SK-N-SH treated with all-trans-retinoic acid at 6 μM for 48 hours (cell line): ENCODE measurements around the gene HRCT1.

Source experiments
- ARNTL ChIP-seq: fragments of 450-650 bp; formaldehyde crosslinking; IDR thresholded peaks from 2 replicates; pipeline ENCODE4 v1.5.0; 2020; ENCODE audit warnings: low read depth, mild to moderate bottlenecking, moderate library complexity, borderline replicate concordance
- CSRNP3 ChIP-seq: fragments of 250-450 bp; sonication (Bioruptor Pico); IDR thresholded peaks from 2 replicates; pipeline ENCODE4 v1.5.1; 2021; ENCODE audit warnings: mild to moderate bottlenecking, moderate library complexity
- ESRRG ChIP-seq: fragments of 250-450 bp; sonication (Bioruptor Pico); IDR thresholded peaks from 2 replicates; pipeline ENCODE4 v1.6.1; 2021; ENCODE audit warnings: mild to moderate bottlenecking
- ISL1 ChIP-seq: fragments of 250-450 bp; sonication (Bioruptor Pico); IDR thresholded peaks from 2 replicates; pipeline ENCODE4 v2.1.2; 2022; ENCODE audit warnings: mild to moderate bottlenecking, moderate library complexity
- OSR1 ChIP-seq: fragments of 250-450 bp; sonication (Bioruptor Pico); IDR thresholded peaks from 2 replicates; pipeline ENCODE4 v1.8.0; 2022; ENCODE audit warnings: moderate library complexity, mild to moderate bottlenecking, inconsistent platforms
- PATZ1 ChIP-seq: fragments of 250-450 bp; sonication (Bioruptor Pico); IDR thresholded peaks from 2 replicates; pipeline ENCODE4 v1.8.0; 2020; ENCODE audit warnings: mild to moderate bottlenecking, moderate library complexity, borderline replicate concordance
- POU6F1 ChIP-seq: fragments of 250-450 bp; sonication (Bioruptor Pico); IDR thresholded peaks from 2 replicates; pipeline ENCODE4 v1.8.0; 2021; ENCODE audit warnings: low read depth, mild to moderate bottlenecking, moderate library complexity, borderline replicate concordance
- RARB ChIP-seq: fragments of 250-450 bp; sonication (Bioruptor Pico); IDR thresholded peaks from 2 replicates; pipeline ENCODE4 v1.8.0; 2021; ENCODE audit warnings: mild to moderate bottlenecking, moderate library complexity
- TOX ChIP-seq: fragments of 250-450 bp; sonication (Bioruptor Pico); IDR thresholded peaks from 2 replicates; pipeline ENCODE4 v1.8.0; 2021; ENCODE audit warnings: mild to moderate bottlenecking, moderate library complexity, borderline replicate concordance
- TSHZ2 ChIP-seq: fragments of 250-450 bp; sonication (Bioruptor Pico); IDR thresholded peaks from 2 replicates; pipeline ENCODE4 v1.5.0; 2020; ENCODE audit warnings: mild to moderate bottlenecking, moderate library complexity
- ZC3H10 ChIP-seq: fragments of 250-450 bp; sonication (Bioruptor Pico); IDR thresholded peaks from 2 replicates; pipeline ENCODE4 v1.5.1; 2021; ENCODE audit warnings: mild to moderate bottlenecking, moderate library complexity
- ZFP3 ChIP-seq: fragments of 250-450 bp; sonication (Bioruptor Pico); IDR thresholded peaks from 2 replicates; pipeline ENCODE4 v1.5.0; 2020; ENCODE audit warnings: mild to moderate bottlenecking, moderate library complexity
- ZNF70 ChIP-seq: fragments of 450-650 bp; formaldehyde crosslinking; IDR thresholded peaks from 2 replicates; pipeline ENCODE4 v1.5.0; 2020; ENCODE audit warnings: mild to moderate bottlenecking, moderate library complexity
- ZNF8 ChIP-seq: fragments of 450-650 bp; formaldehyde crosslinking; IDR thresholded peaks from 2 replicates; pipeline ENCODE4 v1.5.0; 2020; ENCODE audit warnings: mild to moderate bottlenecking, moderate library complexity

GRCh38 chr9:35905051-35905781 lies 786 bp upstream of the HRCT1 start:
- TF ChIP-seq RARB (CRISPR knock-in tag) (no peak), POU6F1 (no peak), ZNF70 (CRISPR knock-in tag) (no peak), PATZ1 (CRISPR knock-in tag) (no peak), OSR1 (CRISPR knock-in tag) (no peak), ARNTL (CRISPR knock-in tag) (no peak), ESRRG (CRISPR knock-in tag) (no peak), TSHZ2 (CRISPR knock-in tag) (no peak), ZNF8 (no peak), ZFP3 (CRISPR knock-in tag) (no peak), ZC3H10 (CRISPR knock-in tag) (no peak), TOX (CRISPR knock-in tag) (no peak), ISL1 (CRISPR knock-in tag) (no peak), CSRNP3 (CRISPR knock-in tag) (no peak)
